GM19238 (cell line): Measurements from ENCODE around the gene CDH10.

Source experiments
- DNase-seq: peaks from one replicate; pipeline ENCODE4 v3.0.0; 2011; ENCODE audit warnings: low spot score; ENCODE audit not compliant: insufficient read length

CDH10 gene

GRCh38 chr5:24602188-24602587 lies 42.6 kb downstream of the CDH10 start:
- no peak for DNase-seq

- DNase-seq: no peak
Observed at GRCh38 chr5:24598956-24599355, 45.8 kb downstream of the CDH10 start.

GRCh38 chr5:24595329-24595728 lies 49.4 kb downstream of the CDH10 start:
- DNase-seq: no peak

- DNase-seq: no peak
Observed at GRCh38 chr5:24591426-24591825, 53.4 kb downstream of the CDH10 start.

- DNase-seq: no peak
Observed at GRCh38 chr5:24589566-24589965, 55.2 kb downstream of the CDH10 start.

GRCh38 chr5:24585751-24586150 lies 59.0 kb downstream of the CDH10 start:
- no peak for DNase-seq

- DNase-seq: no peak
Observed at GRCh38 chr5:24571302-24571701, 73.5 kb downstream of the CDH10 start.

GRCh38 chr5:24566933-24567332 lies 77.8 kb downstream of the CDH10 start:
- DNase-seq: no peak

GRCh38 chr5:24555229-24555628 lies 89.5 kb downstream of the CDH10 start:
- DNase-seq: no peak

- DNase-seq: no peak
Observed at GRCh38 chr5:24547132-24547531, 97.6 kb downstream of the CDH10 start.

- no peak for DNase-seq
Observed at GRCh38 chr5:24539613-24540012, 105.2 kb downstream of the CDH10 start.

- no peak for DNase-seq
Observed at GRCh38 chr5:24538346-24538745, 106.4 kb downstream of the CDH10 start.

- DNase-seq: no peak
Observed at GRCh38 chr5:24535646-24536045, 109.1 kb downstream of the CDH10 start.

GRCh38 chr5:24530906-24531305 lies 113.9 kb downstream of the CDH10 start:
- no peak for DNase-seq

- no peak for DNase-seq
Observed at GRCh38 chr5:24525414-24525813, 119.4 kb downstream of the CDH10 start.

- no peak for DNase-seq
Observed at GRCh38 chr5:24512423-24512822, 132.4 kb downstream of the CDH10 start.

- no peak for DNase-seq
Observed at GRCh38 chr5:24510523-24510988, 134.2 kb downstream of the CDH10 start.

GRCh38 chr5:24509943-24510342 lies 134.8 kb downstream of the CDH10 start:
- no peak for DNase-seq

GRCh38 chr5:24505258-24505657 lies 139.5 kb downstream of the CDH10 start:
- DNase-seq: no peak

GRCh38 chr5:24497591-24498157 lies 147.1 kb downstream of the CDH10 start:
- no peak for DNase-seq

- no peak for DNase-seq
Observed at GRCh38 chr5:24497145-24497544, 147.6 kb downstream of the CDH10 start.

- no peak for DNase-seq
Observed at GRCh38 chr5:24496268-24496667, 148.5 kb downstream of the CDH10 start.

- DNase-seq: no peak
Observed at GRCh38 chr5:24492229-24492628, 152.5 kb downstream of the CDH10 start.

GRCh38 chr5:24491490-24491889 lies 153.3 kb downstream of the CDH10 start:
- no peak for DNase-seq
